Ovary (tissue), 9 donors: ENCODE measurements around the gene PPIB. TPM values are rescaled to one million over a fixed set of nuclear protein-coding genes. Genes with fewer than 3 reads are reported as not detected.

Source experiments
- DNase-seq, 5 donors: peaks; one replicate each; pipeline ENCODE4 v3.0.0-alpha.2; 2019 to 2020
- H3K27ac ChIP-seq, 2 donors: fragments of 200-600 bp; one replicate each; pipeline versions ENCODE4 v1.5.1 to v1.8.0; 2019 to 2022
- H3K27me3 ChIP-seq: fragments of 200-600 bp; one replicate; pipeline ENCODE4 v1.8.0; 2022
- H3K36me3 ChIP-seq: fragments of 200-600 bp; sonication (generic); one replicate; pipeline ENCODE4 v1.5.1; 2019
- H3K4me1 ChIP-seq: one replicate; pipeline ENCODE4 v1.8.1; 2013; ENCODE audit warnings: mild to moderate bottlenecking, moderate library complexity; ENCODE audit not compliant: insufficient read depth
- H3K4me3 ChIP-seq: fragments of 200-600 bp; sonication (generic); one replicate; pipeline ENCODE4 v1.5.1; 2017
- H3K9me3 ChIP-seq, 2 donors: fragments of 200-600 bp in 1 of 2; sonication (generic) in 1 of 2; one replicate each; pipeline versions ENCODE4 v1.5.1 to v1.8.1; 2013 to 2019; ENCODE audit warnings: mild to moderate bottlenecking in 1 of 2, moderate library complexity in 1 of 2
- EP300 ChIP-seq: sonication (generic); formaldehyde crosslinking; IDR thresholded peaks from one replicate; pipeline ENCODE4 v1.6.1; 2017; ENCODE audit warnings: antibody characterized with exemption
- POLR2A ChIP-seq: fragments of 450-650 bp; IDR thresholded peaks from one replicate; pipeline ENCODE4 v1.6.1; 2017; ENCODE audit warnings: antibody characterized with exemption, mild to moderate bottlenecking, moderate library complexity
- WGBS, 3 donors: extraction: QIAGEN DNeasy Blood & Tissue Kit in 1 of 3; methylation state at CpG; one replicate each; pipeline versions ENCODE4 v1.1.5 to v1.1.7; 2013 to 2017; 5-methylcytosine and 5-hydroxymethylcytosine counted together
- intact Hi-C, 4 donors: fragments of 100-400 bp; cut with DNase I; formaldehyde crosslinking; loops; one replicate each; pipeline versions ENCODE4 v1.11.0 to v1.15.1; 2022 to 2023
- polyA plus RNA-seq, 2 donors: library from polyadenylated mRNA; stranded (reverse); fragments of 200-250 nt in 1 of 2; fragments of 350-450 nt in 1 of 2; fragmentation: Illumina TruSeq in 1 of 2; extraction: RNeasy Lipid Tissue Mini Kit (QIAGEN cat#74804) in 1 of 2; gene quantifications; one replicate each; pipeline ENCODE4 v1.2.3, GENCODE V29; 2013 to 2014
- total RNA-seq, 7 donors: library from RNA; depleted of rRNA in 2 of 7; stranded (reverse); fragments of >200 nt in 2 of 7; fragmentation: NEBNext Ultra II Directional in 3 of 7; extraction: Animal tissue kit (Norgen Biotek cat#: 25700) in 3 of 7; gene quantifications; one replicate each; pipeline versions ENCODE4 v1.1.0 to v1.2.4, GENCODE V29; 2016 to 2023
- TF ChIP-seq, protein P1 (sequence below), 3 donors: fragments of 450-650 bp in 2 of 3; fragments of 200-600 bp in 1 of 3; IDR thresholded peaks; one replicate each; pipeline versions ENCODE4 v1.5.1 to v1.8.0; 2016 to 2022; ENCODE audit warnings: antibody characterized with exemption in 3 of 3, mild to moderate bottlenecking in 1 of 3
- donor health status: DM: no; HTN: no; CAD: no; lungs with moderate emphysema.
- donor health status: DM: no; HTN: no; CAD: no.
- donor health status: Bipolar disorder and iron deficiency.
- donor health status: DM: yes; HTN: yes; CAD: no.
- donor health status: DM: no; HTN: no; CAD: no.
- donor health status: DM: yes; HTN: yes; CAD: no.

The PPIB gene
- total and polyA plus RNA-seq, 9 donors, result 201 to 589 (median 393) TPM

DNA sequence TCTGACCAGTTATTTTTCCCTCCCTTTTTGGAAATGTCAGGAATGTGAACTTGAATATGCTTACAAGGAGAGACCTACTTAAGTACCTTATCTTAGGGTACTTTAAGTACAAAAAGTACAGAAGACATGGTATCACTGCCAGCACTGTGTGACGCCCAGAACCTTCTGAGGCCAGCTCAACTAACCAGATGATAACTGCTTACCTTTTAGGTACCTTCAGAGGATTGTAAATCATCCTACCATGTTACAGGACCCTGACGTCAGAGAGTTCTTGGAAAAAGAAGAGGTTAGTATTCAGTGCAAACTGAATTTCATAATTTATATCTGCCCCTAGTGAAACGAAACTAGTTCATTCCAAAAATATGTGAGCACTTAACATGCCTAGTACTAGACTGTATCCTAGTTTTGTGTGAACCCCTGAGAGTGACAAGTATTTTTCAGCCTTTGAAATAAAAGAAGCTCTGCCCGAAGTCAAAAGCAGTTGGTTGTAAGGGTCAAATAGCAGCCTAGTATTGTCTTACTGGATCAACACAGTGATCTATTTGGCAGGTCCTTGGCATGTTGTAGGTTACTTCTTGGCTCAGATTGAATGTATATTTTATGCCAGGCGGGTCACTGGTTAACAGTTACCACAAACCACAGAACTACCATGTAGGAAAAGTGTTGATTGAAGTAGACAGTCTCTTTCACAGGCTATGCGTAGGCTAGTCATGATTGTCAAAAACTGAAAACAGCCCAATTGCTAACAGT is 35.1 kb downstream of the PPIB start:
- Histone ChIP-seq H3K9me3 (no peaks in the 10 kb centered on the region), H3K27ac (no peak overlapping the region), H3K27me3 (no peaks in the 10 kb centered on the region), H3K4me1 (no peaks in the 10 kb centered on the region), H3K36me3 (no peaks in the 10 kb centered on the region), H3K4me3 (no peak overlapping the region)
- no peak for DNase-seq
- WGBS, 3 donors, result 74 to 83% (median 81%) methylated on average over 6 of the region's 6 CpGs
- intact Hi-C loops, result no loop called here
- TF ChIP-seq, protein P1, sequence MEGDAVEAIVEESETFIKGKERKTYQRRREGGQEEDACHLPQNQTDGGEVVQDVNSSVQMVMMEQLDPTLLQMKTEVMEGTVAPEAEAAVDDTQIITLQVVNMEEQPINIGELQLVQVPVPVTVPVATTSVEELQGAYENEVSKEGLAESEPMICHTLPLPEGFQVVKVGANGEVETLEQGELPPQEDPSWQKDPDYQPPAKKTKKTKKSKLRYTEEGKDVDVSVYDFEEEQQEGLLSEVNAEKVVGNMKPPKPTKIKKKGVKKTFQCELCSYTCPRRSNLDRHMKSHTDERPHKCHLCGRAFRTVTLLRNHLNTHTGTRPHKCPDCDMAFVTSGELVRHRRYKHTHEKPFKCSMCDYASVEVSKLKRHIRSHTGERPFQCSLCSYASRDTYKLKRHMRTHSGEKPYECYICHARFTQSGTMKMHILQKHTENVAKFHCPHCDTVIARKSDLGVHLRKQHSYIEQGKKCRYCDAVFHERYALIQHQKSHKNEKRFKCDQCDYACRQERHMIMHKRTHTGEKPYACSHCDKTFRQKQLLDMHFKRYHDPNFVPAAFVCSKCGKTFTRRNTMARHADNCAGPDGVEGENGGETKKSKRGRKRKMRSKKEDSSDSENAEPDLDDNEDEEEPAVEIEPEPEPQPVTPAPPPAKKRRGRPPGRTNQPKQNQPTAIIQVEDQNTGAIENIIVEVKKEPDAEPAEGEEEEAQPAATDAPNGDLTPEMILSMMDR (IDR thresholded peaks at IDR 0.05), result no peak
- TF ChIP-seq POLR2A (no peak), EP300 (no peak)

DNA sequence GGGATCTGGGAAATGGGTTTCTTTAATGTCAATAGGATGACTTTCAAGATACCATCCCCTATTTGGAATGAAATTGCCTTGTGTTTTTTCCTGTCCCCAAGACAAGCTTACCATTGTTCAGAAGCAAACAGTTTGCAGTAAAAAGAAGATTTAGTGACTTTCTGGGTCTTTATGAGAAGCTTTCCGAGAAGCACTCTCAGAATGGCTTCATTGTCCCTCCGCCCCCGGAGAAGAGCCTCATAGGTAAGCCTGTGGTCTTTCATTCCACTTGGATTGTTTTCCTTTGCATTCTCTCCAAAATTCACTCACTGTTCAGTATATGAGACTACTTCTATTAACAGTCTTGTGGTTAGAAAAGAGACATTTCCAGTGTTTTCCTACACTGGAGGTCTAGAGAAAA is 36.8 kb downstream of the PPIB start:
- TF ChIP-seq, protein P1 (IDR thresholded peaks at IDR 0.05), result no peak
- TF ChIP-seq POLR2A (no peak), EP300 (no peak)
- Histone ChIP-seq H3K4me1 (peaks cover 3% of the 10 kb centered on the region), H3K27ac (no peak overlapping the region), H3K27me3 (no peaks in the 10 kb centered on the region), H3K36me3 (no peaks in the 10 kb centered on the region), H3K4me3 (no peak overlapping the region), H3K9me3 (no peaks in the 10 kb centered on the region)
- no peak for DNase-seq
- intact Hi-C loops, result no loop called here
- WGBS, 3 donors, result 64 to 96% (median 84%) methylated on average over 3 of the region's 3 CpGs

DNA sequence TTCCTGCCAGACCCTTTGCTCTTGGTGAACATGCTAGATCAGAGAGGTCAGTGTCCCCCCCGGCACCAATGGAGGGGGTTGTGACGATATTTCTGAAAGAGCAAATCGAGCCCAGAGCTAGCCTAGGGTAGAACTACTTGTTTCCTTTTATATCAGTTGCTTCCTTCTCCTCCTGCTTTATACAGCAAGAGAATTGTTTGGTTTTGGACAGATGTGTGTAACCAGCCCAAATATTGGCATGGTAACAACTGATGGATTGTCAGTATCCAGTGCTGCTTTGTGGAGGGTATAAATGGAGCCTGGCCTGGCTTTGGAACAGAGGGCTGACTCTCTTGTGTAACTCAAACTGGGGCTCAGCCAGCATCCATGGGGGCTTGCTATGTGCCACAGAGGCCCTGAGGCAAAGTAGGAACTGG is 39.9 kb downstream of the PPIB start:
- intact Hi-C loops, result no loop called here
- no peaks in the 10 kb centered on the region for H3K36me3 ChIP-seq
- DNase-seq, result no peak
- no peaks in the 10 kb centered on the region for H3K9me3 ChIP-seq
- H3K4me1 ChIP-seq, result peaks cover 3% of the 10 kb centered on the region
- no peak overlapping the region for H3K4me3 ChIP-seq
- no peak overlapping the region for H3K27ac ChIP-seq
- TF ChIP-seq, protein P1 (IDR thresholded peaks at IDR 0.05), result no peak
- no peak for TF ChIP-seq POLR2A
- H3K27me3 ChIP-seq, result no peaks in the 10 kb centered on the region
- 33 to 65% (median 53%) methylated on average over 3 of the region's 3 CpGs for WGBS, 3 donors

DNA sequence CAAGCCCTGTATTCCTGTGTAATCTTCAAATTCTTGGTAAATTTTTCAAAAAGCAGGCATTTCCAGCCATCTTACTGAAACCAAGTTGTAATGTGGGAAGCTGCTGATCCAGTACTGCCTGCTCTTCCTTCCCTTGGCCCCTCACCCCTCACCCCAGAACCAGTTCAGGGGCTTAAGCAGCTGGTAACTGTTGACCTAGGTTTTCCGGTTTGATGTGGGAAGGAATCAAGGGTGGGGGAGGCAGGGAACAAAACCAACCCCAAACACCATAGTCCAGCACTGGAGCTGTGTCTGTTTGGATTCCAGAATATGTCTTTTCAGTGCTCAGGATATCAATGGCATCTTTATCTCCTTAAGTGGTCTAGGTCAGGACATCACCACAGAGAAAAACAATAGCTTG is 40.4 kb downstream of the PPIB start:
- H3K4me3 ChIP-seq, result no peak overlapping the region
- intact Hi-C loops, result no loop called here
- H3K9me3 ChIP-seq, result no peaks in the 10 kb centered on the region
- WGBS, 3 donors, result 25 to 35% (median 30%) methylated on average over 1 of the region's 1 CpG
- H3K4me1 ChIP-seq, result peaks cover 3% of the 10 kb centered on the region
- H3K27ac ChIP-seq, result no peak overlapping the region
- TF ChIP-seq EP300 (no peak), POLR2A (no peak)
- TF ChIP-seq, protein P1 (IDR thresholded peaks at IDR 0.05), result no peak
- no peaks in the 10 kb centered on the region for H3K27me3 ChIP-seq
- DNase-seq, result no peak
- no peaks in the 10 kb centered on the region for H3K36me3 ChIP-seq
